Adrenal gland (tissue), 5 donors: ENCODE data around the gene CFAP58.
"Not testable (repeated sequence)": the region's sequence is repeated elsewhere in the genome, so short reads cannot be mapped to it uniquely, and the experiment has no call there.

Source experiments
- CTCF ChIP-seq, 6 experiments: fragments of 450-650 bp in 4 of 6; fragments of 200-600 bp in 2 of 6; sonication (generic) in 1 of 6; IDR thresholded peaks; 1 replicate in 5 of 6; 2 replicates in 1 of 6; pipeline versions ENCODE4 v1.5.1 to v1.8.0; 2016 to 2021; ENCODE audit warnings: antibody characterized with exemption in 6 of 6, mild to moderate bottlenecking in 2 of 6, moderate library complexity in 1 of 6
- POLR2A ChIP-seq, 2 donors: fragments of 450-650 bp; IDR thresholded peaks; one replicate each; pipeline ENCODE4 v1.6.1; 2017; ENCODE audit warnings: antibody characterized with exemption in 2 of 2, mild to moderate bottlenecking in 2 of 2, moderate library complexity in 1 of 2
- donor health status: DM: no; HTN: no; CAD: no.

- not testable (repeated sequence) for TF ChIP-seq CTCF, POLR2A (IDR thresholded peaks at IDR 0.05)
Observed at GRCh38 chr10:104468818-104469217, 115.2 kb downstream of the CFAP58 start.
